UCSD-AML1 (cell line): ENCODE measurements around the gene AKR1C2.
"Not testable (repeated sequence)": the region's sequence is repeated elsewhere in the genome, so short reads cannot be mapped to it uniquely, and the experiment has no call there.

Source experiments
- DNase-seq: peaks from one replicate; lab custom pipeline; 2025; ENCODE audit not compliant: unreplicated experiment; lab: John Stamatoyannopoulos, UW

Gene AKR1C2

GRCh38 chr10:5003127-5004029, at the start of gene AKR1C2:
AKR1C2 (minus strand) TSS chr10:5003857; CDS start chr10:5003835, 22 bp downstream.
- DNase-seq: not testable (repeated sequence)

- DNase-seq: not testable (repeated sequence)
Observed at GRCh38 chr10:5052951-5053500, 49.4 kb upstream of the AKR1C2 start.

DNA sequence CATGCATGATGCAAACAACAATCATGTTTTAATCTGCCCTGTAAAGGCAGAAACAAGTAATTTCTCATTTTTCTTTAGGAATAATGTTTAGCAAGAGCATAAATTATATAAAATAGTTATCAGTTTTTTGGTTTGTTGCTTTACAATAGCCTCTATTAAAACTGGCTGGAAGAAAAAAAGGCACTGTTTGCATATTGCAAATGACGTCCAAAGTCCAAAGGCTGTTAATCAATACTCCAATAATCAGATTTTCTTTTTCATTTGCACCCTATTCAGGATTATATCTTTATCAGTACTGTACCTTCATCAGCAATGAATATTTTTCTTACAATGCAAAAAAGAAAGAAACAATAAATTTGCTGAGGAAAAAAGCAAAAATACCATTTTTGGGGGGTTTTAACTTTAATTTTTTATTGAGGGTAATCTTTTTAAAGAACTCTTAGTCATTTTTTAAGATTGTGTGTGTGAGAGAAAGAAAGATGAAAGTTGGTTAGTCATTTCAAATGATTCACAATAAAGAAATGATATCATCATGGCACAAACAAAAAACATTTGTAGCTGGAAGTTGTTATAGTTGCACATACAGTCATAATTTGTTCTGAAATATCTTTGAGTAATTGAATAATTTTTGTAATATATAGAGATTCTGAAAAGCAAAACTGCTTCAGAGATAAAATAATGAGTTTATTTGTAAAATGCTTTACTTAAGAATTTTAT, 44.4 kb upstream of the AKR1C2 start:
- DNase-seq: no peak

DNA sequence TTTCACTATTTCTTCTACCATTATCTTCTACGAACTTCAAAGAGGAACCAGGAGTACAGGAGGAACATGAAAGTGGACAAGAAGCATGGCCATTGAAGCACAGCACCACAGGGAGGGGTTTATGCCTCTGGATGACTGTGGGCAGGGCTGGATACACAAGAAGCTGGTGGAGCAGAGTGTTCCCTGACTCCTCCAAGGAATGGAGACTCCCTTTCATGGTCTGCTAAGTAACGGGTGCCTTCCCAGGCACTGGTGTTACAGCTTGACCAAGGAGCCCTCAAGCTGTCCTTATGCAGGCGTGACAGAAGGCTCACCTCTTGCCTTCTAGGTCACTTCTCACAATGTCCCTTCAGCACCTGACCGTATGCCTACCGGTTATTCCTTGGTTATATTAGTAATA, 43.4 kb upstream of the AKR1C2 start:
- DNase-seq: not testable (repeated sequence)

GRCh38 chr10:5046410-5046809, 42.8 kb upstream of the AKR1C2 start:
- DNase-seq: no peak

DNA sequence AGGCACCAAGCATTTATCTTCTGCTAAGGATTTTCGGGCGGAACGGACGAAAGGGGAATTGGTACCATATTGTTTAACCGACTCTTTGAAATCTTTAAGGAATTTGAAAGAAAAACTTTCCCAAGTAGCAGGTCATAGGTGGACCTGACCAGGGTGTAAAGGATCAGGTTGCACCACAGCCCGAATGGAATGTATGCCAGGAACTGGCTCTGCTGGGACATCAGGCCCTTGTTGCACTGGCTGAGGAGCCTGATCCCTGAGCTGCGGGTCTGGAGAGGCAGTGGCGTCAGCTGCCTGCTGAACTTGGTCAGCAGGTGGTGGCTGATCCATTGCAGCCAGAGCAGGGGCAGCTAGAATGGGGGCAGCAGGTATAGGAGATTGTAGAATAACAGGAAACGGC, 41.4 kb upstream of the AKR1C2 start:
- DNase-seq: no peak

GRCh38 chr10:5043716-5044115, 40.1 kb upstream of the AKR1C2 start:
- DNase-seq: no peak

- DNase-seq: no peak
Observed at GRCh38 chr10:5042922-5043321, 39.3 kb upstream of the AKR1C2 start.

- DNase-seq: no peak
Observed at GRCh38 chr10:5041471-5042023, 37.9 kb upstream of the AKR1C2 start.

DNA sequence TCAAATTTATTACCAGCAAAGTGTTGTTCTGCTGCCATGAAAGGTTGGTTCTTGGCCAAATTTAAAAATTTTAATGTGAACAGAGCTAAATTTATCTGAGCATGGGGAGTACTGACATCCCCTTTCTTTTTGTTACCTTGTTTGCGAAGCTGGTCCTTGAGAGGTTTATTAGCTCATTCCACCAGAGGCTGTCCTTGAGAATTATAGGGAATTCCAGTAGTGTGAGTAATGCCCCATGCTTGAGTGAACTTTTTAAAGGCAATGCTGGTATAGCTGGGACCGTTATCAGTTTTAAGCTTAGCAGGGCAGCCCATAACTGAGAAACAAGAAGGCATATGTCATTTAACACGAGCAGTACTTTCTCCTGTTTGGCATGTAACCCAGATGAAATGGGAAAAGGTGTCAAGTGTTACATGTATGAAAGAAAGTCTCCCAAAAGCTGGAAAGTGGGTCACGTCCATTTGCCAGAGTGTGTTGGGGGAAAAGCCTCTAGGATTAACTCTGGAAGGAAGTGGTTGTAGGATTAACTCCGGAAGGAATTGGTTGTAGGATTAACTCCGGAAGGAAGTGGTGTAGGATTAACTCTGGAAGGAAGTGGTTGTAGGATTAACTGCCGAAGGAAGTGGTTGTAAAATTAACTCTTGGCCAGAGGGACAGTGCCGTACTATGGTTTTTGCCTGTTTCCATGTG, 37.3 kb upstream of the AKR1C2 start:
- no peak for DNase-seq

DNA sequence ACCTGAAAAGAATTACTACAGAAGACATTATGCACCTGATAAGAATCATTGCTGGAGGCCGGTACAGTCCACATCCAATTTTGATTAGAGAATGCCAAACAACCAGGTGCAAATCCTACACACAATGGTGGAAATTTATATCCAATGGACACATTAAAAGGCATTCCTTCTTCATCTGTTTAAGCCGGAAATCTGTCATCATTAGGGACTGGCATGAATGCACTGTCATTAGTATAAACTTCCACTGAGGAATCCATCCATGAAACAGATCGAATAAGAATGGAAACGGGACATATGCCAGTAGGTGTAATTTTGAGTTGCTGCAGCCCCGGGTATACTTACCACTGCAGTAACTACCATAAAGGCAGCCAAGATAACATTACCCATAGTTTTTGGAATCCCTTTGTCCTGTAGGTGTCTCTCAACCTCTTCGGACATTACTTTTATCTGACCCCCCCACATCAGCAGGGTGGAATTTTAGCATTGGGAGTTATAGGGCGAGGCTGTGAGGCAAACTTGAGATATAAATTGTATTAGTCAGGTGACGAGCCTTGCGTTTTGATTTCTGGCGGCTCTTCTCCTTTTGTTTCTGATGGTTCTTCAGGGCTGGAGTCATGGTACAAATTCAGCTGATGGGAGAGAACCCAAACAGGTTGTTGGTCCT, 36.5 kb upstream of the AKR1C2 start:
- no peak for DNase-seq

- no peak for DNase-seq
Observed at GRCh38 chr10:5038733-5039132, 35.1 kb upstream of the AKR1C2 start.

DNA sequence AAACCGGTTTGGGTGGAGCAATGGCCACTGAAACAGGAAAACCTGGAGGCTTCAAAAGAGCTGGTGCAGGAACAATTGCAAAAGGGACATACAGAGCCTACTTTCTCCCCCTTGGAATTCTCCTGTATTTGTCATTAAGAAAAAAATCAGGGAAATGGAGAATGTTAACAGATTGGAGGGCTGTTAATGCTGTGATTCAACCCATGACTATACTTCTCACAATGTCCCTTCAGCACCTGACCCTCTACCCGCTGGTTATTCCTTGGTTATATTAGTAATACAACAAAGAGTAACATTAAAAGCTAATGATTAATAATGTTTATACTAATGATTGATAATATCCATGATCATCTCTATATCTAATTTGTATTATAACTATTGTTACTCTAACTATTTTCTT, 34.4 kb upstream of the AKR1C2 start:
- DNase-seq: no peak

DNA sequence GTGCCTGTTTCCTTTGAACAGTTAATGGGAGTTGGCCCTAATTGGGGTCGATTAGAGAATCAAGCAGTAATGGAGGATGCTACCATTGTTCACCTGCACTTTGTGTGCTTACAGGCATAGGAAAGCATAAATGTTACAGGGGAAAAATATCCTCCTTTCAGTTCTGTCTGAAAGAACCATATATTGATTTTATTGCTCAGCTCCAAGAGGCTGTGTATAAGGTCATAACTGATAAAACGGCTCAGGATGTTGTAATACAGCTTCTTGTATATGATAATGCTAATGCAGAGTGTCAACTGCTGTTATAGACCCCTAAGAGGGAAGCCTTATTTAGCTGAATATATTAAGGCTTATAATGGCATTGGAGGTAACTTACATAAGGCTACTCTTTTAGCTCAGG, 32.9 kb upstream of the AKR1C2 start:
- DNase-seq: no peak

DNA sequence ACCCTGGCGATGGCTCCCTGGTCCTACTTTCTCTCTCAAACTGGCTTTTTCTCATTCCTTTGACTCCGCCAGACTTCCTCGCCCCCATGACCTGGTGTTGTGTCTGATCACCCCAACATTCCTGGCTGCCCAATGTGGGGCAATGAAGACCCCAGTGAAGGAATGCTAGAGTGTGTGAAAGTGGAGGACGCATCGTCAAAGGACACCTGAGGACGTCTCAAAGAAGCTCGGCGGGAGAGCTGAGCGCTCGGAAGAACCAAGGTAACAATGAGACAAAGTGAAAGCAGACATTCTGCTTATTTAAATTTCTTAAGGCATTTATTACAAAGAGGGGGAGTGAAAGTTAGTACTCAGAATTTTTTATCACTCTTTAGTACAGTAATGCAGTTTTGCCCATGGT, 31.7 kb upstream of the AKR1C2 start:
- no peak for DNase-seq

GRCh38 chr10:5034588-5034987, 30.9 kb upstream of the AKR1C2 start:
- no peak for DNase-seq

DNA sequence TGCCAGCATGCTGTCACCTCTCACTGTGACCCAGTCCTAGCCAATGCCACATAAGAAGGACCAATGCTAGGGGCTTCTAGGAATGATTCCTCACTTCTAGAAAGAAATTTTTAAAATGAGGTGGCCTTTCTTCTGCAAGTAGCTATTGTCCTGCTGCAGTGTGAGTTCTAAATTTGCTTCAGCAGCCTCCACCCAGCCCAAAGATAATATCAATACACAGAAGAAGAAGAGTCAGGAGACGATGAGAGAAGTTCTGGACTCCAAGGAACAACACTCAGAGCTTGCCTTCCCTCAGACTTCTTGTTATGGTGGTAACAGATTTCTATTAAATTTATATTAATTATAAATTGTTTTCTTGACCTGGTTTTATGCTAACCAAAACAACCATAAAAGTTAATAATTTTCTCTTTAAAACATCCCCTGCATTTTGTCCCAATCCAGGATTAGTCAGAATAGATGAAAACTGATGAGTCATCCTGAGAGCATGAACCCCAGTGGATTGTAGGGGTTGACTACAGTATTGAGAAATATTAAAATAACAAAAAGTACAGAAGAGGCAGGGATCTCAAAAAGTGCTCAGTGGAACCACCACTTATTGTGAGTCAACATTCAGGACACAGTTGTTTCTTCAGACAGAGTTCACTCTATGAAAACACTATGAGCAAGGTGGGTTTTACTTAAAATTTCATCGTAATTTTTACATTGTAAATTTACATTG, 29.6 kb upstream of the AKR1C2 start:
- no peak for DNase-seq

DNA sequence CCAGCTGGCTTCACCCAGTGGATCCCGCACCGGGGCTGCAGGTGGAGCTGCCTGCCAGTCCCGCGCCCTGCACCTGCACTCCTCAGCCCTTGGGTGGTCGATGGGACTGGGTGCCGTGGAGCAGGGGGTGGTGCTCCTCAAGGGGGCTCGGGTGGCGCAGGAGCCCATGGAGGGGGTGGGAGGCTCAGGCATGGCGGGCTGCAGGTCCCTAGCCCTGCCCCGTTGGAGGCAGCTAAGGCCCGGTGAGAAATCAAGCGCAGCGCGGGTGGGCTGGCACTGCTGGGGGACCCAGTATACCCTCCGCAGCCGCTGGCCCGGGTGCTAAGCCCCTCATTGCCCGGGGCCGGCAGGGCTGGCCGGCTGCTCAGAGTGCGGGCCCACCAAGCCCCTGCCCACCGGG, 28.8 kb upstream of the AKR1C2 start:
- DNase-seq: not testable (repeated sequence)

- not testable (repeated sequence) for DNase-seq
Observed at GRCh38 chr10:5031588-5031987, 27.9 kb upstream of the AKR1C2 start.

GRCh38 chr10:5030989-5031388, 27.3 kb upstream of the AKR1C2 start:
- no peak for DNase-seq
